ENCODE data around the gene PARD6G.
"Not testable (repeated sequence)": the region's sequence is repeated elsewhere in the genome, so short reads cannot be mapped to it uniquely, and the experiment has no call there.

The PARD6G gene

GRCh38 chr18:80172056-80172455, 75.3 kb downstream of the PARD6G start:
- no peak for DNase-seq (ENCODE audit: low read depth in 2 of 2)

- peak; percentile 17 to 40 for DNase-seq (ENCODE audit: low read depth in 2 of 2)
Measured at GRCh38 chr18:80171054-80171872, 76.1 kb downstream of the PARD6G start.

GRCh38 chr18:80170395-80171053, 76.8 kb downstream of the PARD6G start:
- DNase-seq (ENCODE audit: low read depth in 2 of 2), result no peak

GRCh38 chr18:80169607-80170006, 77.7 kb downstream of the PARD6G start:
- no peak for DNase-seq (ENCODE audit: low read depth in 2 of 2)

- no peak for DNase-seq (ENCODE audit: low read depth in 2 of 2)
Measured at GRCh38 chr18:80168982-80169381, 78.3 kb downstream of the PARD6G start.

- DNase-seq (ENCODE audit: low read depth in 2 of 2), result no peak
Measured at GRCh38 chr18:80168346-80168745, 79.0 kb downstream of the PARD6G start.

- DNase-seq (ENCODE audit: low read depth in 2 of 2), result no peak
Measured at GRCh38 chr18:80167931-80168330, 79.4 kb downstream of the PARD6G start.

- no peak for DNase-seq (ENCODE audit: low read depth in 2 of 2)
Measured at GRCh38 chr18:80167331-80167730, 80.0 kb downstream of the PARD6G start.

GRCh38 chr18:80166725-80167124, 80.6 kb downstream of the PARD6G start:
- no peak for DNase-seq (ENCODE audit: low read depth in 2 of 2)

GRCh38 chr18:80166240-80166639, 81.1 kb downstream of the PARD6G start:
- DNase-seq (ENCODE audit: low read depth in 2 of 2), result no peak

GRCh38 chr18:80164727-80165355, 82.5 kb downstream of the PARD6G start:
- not testable (repeated sequence) for DNase-seq (ENCODE audit: low read depth in 2 of 2)

GRCh38 chr18:80163183-80163582, 84.1 kb downstream of the PARD6G start:
- DNase-seq (ENCODE audit: low read depth in 2 of 2), result no peak

- DNase-seq (ENCODE audit: low read depth in 2 of 2), result no peak
Measured at GRCh38 chr18:80161781-80162417, 85.4 kb downstream of the PARD6G start.

- peak in 1 of 2 donors; percentile 29 for DNase-seq (ENCODE audit: low read depth in 2 of 2)
Measured at GRCh38 chr18:80159713-80160636, 87.3 kb downstream of the PARD6G start.

GRCh38 chr18:80158365-80158764, 88.9 kb downstream of the PARD6G start:
- DNase-seq (ENCODE audit: low read depth in 2 of 2), result no peak

- DNase-seq (ENCODE audit: low read depth in 2 of 2), result peak; percentile 40 to 69
Measured at GRCh38 chr18:80157708-80158343, 89.5 kb downstream of the PARD6G start.

GRCh38 chr18:80154293-80154692, 93.0 kb downstream of the PARD6G start:
- peak; percentile 28 to 38 for DNase-seq (ENCODE audit: low read depth in 2 of 2)

- DNase-seq (ENCODE audit: low read depth in 2 of 2), result no peak
Measured at GRCh38 chr18:80149667-80150066, 97.6 kb downstream of the PARD6G start.

- DNase-seq (ENCODE audit: low read depth in 2 of 2), result no peak
Measured at GRCh38 chr18:80148326-80149199, 98.8 kb downstream of the PARD6G start.
